IPS-15b (cell line): ENCODE data around the gene PAPOLG.

Experiments used
- H3K27me3 ChIP-seq: one replicate; pipeline ENCODE4 v1.6.1; 2013; ENCODE audit warnings: low read length; ENCODE audit not compliant: control insufficient read depth, insufficient read depth
- H3K36me3 ChIP-seq: one replicate; pipeline ENCODE4 v1.6.1; 2013; ENCODE audit warnings: low read length; ENCODE audit not compliant: control insufficient read depth, insufficient read depth
- H3K4me1 ChIP-seq: one replicate; pipeline ENCODE4 v1.6.1; 2013; ENCODE audit warnings: mild to moderate bottlenecking, low read length; ENCODE audit not compliant: control insufficient read depth, insufficient read depth
- H3K4me3 ChIP-seq: one replicate; pipeline ENCODE4 v1.5.1; 2013; ENCODE audit warnings: low read depth, low read length
- H3K9ac ChIP-seq: one replicate; pipeline ENCODE4 v1.6.1; 2013; ENCODE audit warnings: low read depth, mild to moderate bottlenecking, low read length
- H3K9me3 ChIP-seq: one replicate; pipeline ENCODE4 v1.6.1; 2013; ENCODE audit warnings: mild to moderate bottlenecking, low read length; ENCODE audit not compliant: control insufficient read depth, insufficient read depth

PAPOLG gene

GRCh38 chr2:60827369-60827768 lies 71.3 kb downstream of the PAPOLG start:
- Histone ChIP-seq H3K27me3 (peaks cover 4% of the 10 kb centered on the region), H3K9ac (no peak overlapping the region), H3K36me3 (no peaks in the 10 kb centered on the region), H3K9me3 (no peaks in the 10 kb centered on the region), H3K4me3 (no peak overlapping the region), H3K4me1 (no peaks in the 10 kb centered on the region)

GRCh38 chr2:60830991-60831390 lies 74.9 kb downstream of the PAPOLG start:
- no peak overlapping the region for H3K4me3 ChIP-seq
- no peaks in the 10 kb centered on the region for H3K36me3 ChIP-seq
- H3K4me1 ChIP-seq = peaks cover 4% of the 10 kb centered on the region

GRCh38 chr2:60831921-60832320 lies 75.9 kb downstream of the PAPOLG start:
- no peak overlapping the region for H3K4me3 ChIP-seq
- peaks cover 4% of the 10 kb centered on the region for H3K4me1 ChIP-seq
- no peaks in the 10 kb centered on the region for H3K9me3 ChIP-seq
- no peak overlapping the region for H3K9ac ChIP-seq
- H3K27me3 ChIP-seq = peaks cover 39% of the 10 kb centered on the region
- no peaks in the 10 kb centered on the region for H3K36me3 ChIP-seq

More at GRCh38 chr2:60830991-60831390, 74.9 kb downstream of the PAPOLG start:
- Histone ChIP-seq H3K27me3 (peaks cover 30% of the 10 kb centered on the region), H3K9me3 (no peaks in the 10 kb centered on the region), H3K9ac (no peak overlapping the region)

GRCh38 chr2:60832621-60833020 lies 76.6 kb downstream of the PAPOLG start:
- no peaks in the 10 kb centered on the region for H3K9me3 ChIP-seq
- H3K9ac ChIP-seq = no peak overlapping the region
- H3K4me1 ChIP-seq = peaks cover 4% of the 10 kb centered on the region
- no peak overlapping the region for H3K4me3 ChIP-seq
- peaks cover 46% of the 10 kb centered on the region for H3K27me3 ChIP-seq
- no peaks in the 10 kb centered on the region for H3K36me3 ChIP-seq

GRCh38 chr2:60834270-60834717 lies 78.2 kb downstream of the PAPOLG start:
- Histone ChIP-seq H3K4me3 (no peak overlapping the region), H3K9ac (no peak overlapping the region), H3K36me3 (no peaks in the 10 kb centered on the region), H3K9me3 (no peaks in the 10 kb centered on the region), H3K4me1 (peaks cover 4% of the 10 kb centered on the region), H3K27me3 (peaks cover 61% of the 10 kb centered on the region)

- Histone ChIP-seq H3K4me1 (peaks cover 4% of the 10 kb centered on the region), H3K36me3 (no peaks in the 10 kb centered on the region), H3K9ac (no peak overlapping the region), H3K27me3 (peaks cover 70% of the 10 kb centered on the region), H3K4me3 (no peak overlapping the region), H3K9me3 (no peaks in the 10 kb centered on the region)
Observed at GRCh38 chr2:60836491-60836890, 80.4 kb downstream of the PAPOLG start.

- Histone ChIP-seq H3K9me3 (no peaks in the 10 kb centered on the region), H3K27me3 (peaks cover 71% of the 10 kb centered on the region), H3K36me3 (no peaks in the 10 kb centered on the region), H3K4me3 (no peak overlapping the region), H3K9ac (no peak overlapping the region), H3K4me1 (peaks cover 4% of the 10 kb centered on the region)
Observed at GRCh38 chr2:60837123-60837522, 81.1 kb downstream of the PAPOLG start.

- no peak overlapping the region for H3K9ac ChIP-seq
- H3K9me3 ChIP-seq = no peaks in the 10 kb centered on the region
- H3K4me3 ChIP-seq = no peak overlapping the region
- peaks cover 4% of the 10 kb centered on the region for H3K4me1 ChIP-seq
- no peaks in the 10 kb centered on the region for H3K36me3 ChIP-seq
- peaks cover 72% of the 10 kb centered on the region for H3K27me3 ChIP-seq
Observed at GRCh38 chr2:60838481-60838880, 82.4 kb downstream of the PAPOLG start.

GRCh38 chr2:60839126-60839813 lies 83.2 kb downstream of the PAPOLG start:
- Histone ChIP-seq H3K27me3 (peaks cover 75% of the 10 kb centered on the region), H3K4me3 (no peak overlapping the region), H3K36me3 (no peaks in the 10 kb centered on the region), H3K9me3 (no peaks in the 10 kb centered on the region), H3K9ac (no peak overlapping the region), H3K4me1 (peaks cover 4% of the 10 kb centered on the region)

GRCh38 chr2:60840880-60841279 lies 84.8 kb downstream of the PAPOLG start:
- Histone ChIP-seq H3K4me3 (no peak overlapping the region), H3K27me3 (peaks cover 62% of the 10 kb centered on the region), H3K36me3 (no peaks in the 10 kb centered on the region), H3K4me1 (no peaks in the 10 kb centered on the region), H3K9me3 (no peaks in the 10 kb centered on the region), H3K9ac (no peak overlapping the region)

GRCh38 chr2:60843006-60843405 lies 86.9 kb downstream of the PAPOLG start:
- H3K36me3 ChIP-seq = no peaks in the 10 kb centered on the region
- no peaks in the 10 kb centered on the region for H3K4me1 ChIP-seq
- H3K9ac ChIP-seq = no peak overlapping the region
- no peaks in the 10 kb centered on the region for H3K9me3 ChIP-seq
- H3K27me3 ChIP-seq = peaks cover 41% of the 10 kb centered on the region
- H3K4me3 ChIP-seq = no peak overlapping the region

- no peak overlapping the region for H3K9ac ChIP-seq
- H3K9me3 ChIP-seq = no peaks in the 10 kb centered on the region
- no peaks in the 10 kb centered on the region for H3K36me3 ChIP-seq
- H3K27me3 ChIP-seq = peaks cover 32% of the 10 kb centered on the region
- no peaks in the 10 kb centered on the region for H3K4me1 ChIP-seq
- no peak overlapping the region for H3K4me3 ChIP-seq
Observed at GRCh38 chr2:60844105-60844504, 88.0 kb downstream of the PAPOLG start.
